Panc1 (cell line): ENCODE data around the gene CPS1.

Experiments used
- CTCF ChIP-seq: fragments of 450-650 bp; IDR thresholded peaks from 2 replicates; pipeline ENCODE4 v1.5.1; 2017; ENCODE audit warnings: mild to moderate bottlenecking
- POLR2AphosphoS5 ChIP-seq: IDR thresholded peaks from 2 replicates; pipeline ENCODE4 v1.6.1; 2012; ENCODE audit warnings: mild to moderate bottlenecking, low read depth, low read length, moderate library complexity
- REST ChIP-seq, 2 experiments: IDR thresholded peaks; 2 replicates each; pipeline ENCODE4 v1.6.1; 2011 to 2012; ENCODE audit warnings: low read depth in 2 of 2, control low read depth in 1 of 2, low read length in 1 of 2, mild to moderate bottlenecking in 1 of 2, moderate library complexity in 1 of 2; ENCODE audit not compliant: insufficient read depth in 1 of 2
- TCF7L2 ChIP-seq: IDR thresholded peaks from 2 replicates; pipeline ENCODE4 v1.6.1; 2011; ENCODE audit warnings: mild to moderate bottlenecking, low read depth, low read length, inconsistent platforms

GRCh38 chr2:210540900-210541289 lies 15.5 kb upstream of the CPS1 start:
- no peak for TF ChIP-seq POLR2AphosphoS5
- no peak for TF ChIP-seq CTCF
- no peak for TF ChIP-seq REST (IDR thresholded peaks at IDR 0.05; ENCODE audit: insufficient read depth in 1 of 2, low read depth in 2 of 2, low read length in 1 of 2)
- no peak for TF ChIP-seq TCF7L2
